Psoas muscle (tissue), 8 donors: ENCODE measurements around the gene ATF2. TPM values are rescaled to one million over a fixed set of nuclear protein-coding genes. Genes with fewer than 3 reads are reported as not detected.
A peak's percentile ranks its signal among the peaks of the same experiment; 100 is the strongest.

Experiments used
- ATAC-seq, 4 donors: fragments of 200-7000 bp; cut with Tn5 transposase; one replicate each; pipeline ENCODE4 v1.9.1; 2020; ENCODE audit warnings: moderate library complexity in 3 of 4, mild to moderate bottlenecking in 2 of 4
- DNase-seq, 2 donors: peaks; one replicate each; pipeline ENCODE4 v3.0.0-alpha.2; 2020
- H3K27ac ChIP-seq: fragments of 200-600 bp; one replicate; pipeline ENCODE4 v1.8.0; 2022
- H3K27me3 ChIP-seq, 3 donors: fragments of 200-600 bp in 1 of 3; one replicate each; pipeline versions ENCODE4 v1.6.1 to v1.8.0; 2013 to 2022; ENCODE audit warnings: low read length in 2 of 3, mild to moderate bottlenecking in 2 of 3, moderate library complexity in 1 of 3; ENCODE audit not compliant: insufficient read depth in 3 of 3
- H3K36me3 ChIP-seq, 2 donors: fragments of 200-600 bp in 1 of 2; one replicate each; pipeline versions ENCODE4 v1.6.1 to v1.8.0; 2013 to 2022; ENCODE audit warnings: low read depth in 1 of 2, mild to moderate bottlenecking in 1 of 2, moderate library complexity in 1 of 2; ENCODE audit not compliant: insufficient read depth in 1 of 2
- H3K4me1 ChIP-seq: fragments of 200-600 bp; one replicate; pipeline ENCODE4 v1.8.0; 2022
- H3K4me3 ChIP-seq: fragments of 200-600 bp; one replicate; pipeline ENCODE4 v1.8.0; 2022; ENCODE audit warnings: mild to moderate bottlenecking
- H3K9me3 ChIP-seq: fragments of 200-600 bp; one replicate; pipeline ENCODE4 v1.8.0; 2022
- CTCF ChIP-seq: fragments of 200-600 bp; IDR thresholded peaks from one replicate; pipeline ENCODE4 v1.8.0; 2022; ENCODE audit warnings: antibody characterized with exemption
- WGBS, 3 donors: extraction: QIAGEN DNeasy Blood & Tissue Kit; methylation state at CpG; one replicate each; pipeline versions ENCODE4 v1.1.6 to v1.1.7; 2013; 5-methylcytosine and 5-hydroxymethylcytosine counted together
- intact Hi-C, 2 donors: fragments of 100-400 bp; cut with DNase I; formaldehyde crosslinking; loops; one replicate each; pipeline versions ENCODE4 v1.11.0 to v1.14.2; 2022
- polyA plus RNA-seq, 3 donors: library from polyadenylated mRNA; stranded (reverse); fragments of 200-250 nt; gene quantifications; one replicate each; pipeline ENCODE4 v1.2.3, GENCODE V29; 2013
- total RNA-seq, 4 donors: library from RNA; stranded (reverse); fragmentation: NEBNext Ultra II Directional in 2 of 4; extraction: Animal tissue kit (Norgen Biotek cat#: 25700) in 2 of 4; gene quantifications; one replicate each; pipeline versions ENCODE4 v1.2.1 to v1.2.4, GENCODE V29; 2021 to 2023
- donor health status: healthy with polysubstance abuse.
- donor health status: DM: no; HTN: no; CAD: no; lungs with moderate emphysema.
- donor health status: Bipolar disorder and iron deficiency.
- donor health status: healthy.
- donor health status: DM: yes; HTN: yes; CAD: no.
- donor health status: DM: no; HTN: no; CAD: no.
- donor health status: DM: no; HTN: no; CAD: no.
- donor health status: DM: yes; HTN: yes; CAD: no.

Gene ATF2
- total and polyA plus RNA-seq, 7 donors, result 6.9 to 22.3 (median 18.7) TPM

GRCh38 chr2:175176624-175177023, 8.6 kb upstream of the ATF2 start:
- WGBS, 3 donors, result 65 to 74% (median 68%) methylated on average over 5 of the region's 5 CpGs
- no peak overlapping the region for H3K4me3 ChIP-seq
- no peaks in the 10 kb centered on the region for H3K9me3 ChIP-seq
- peaks cover 4 to 53% of the 10 kb centered on the region in 2 donors for H3K36me3 ChIP-seq
- intact Hi-C loops, result loop anchor here in 1 of 2 donors (5.0 kb wide), 1 partner anchor 64 kb away; no protein-coding TSS in a partner anchor
- DNase-seq (no peak), ATAC-seq (no peak)
- no peak for TF ChIP-seq CTCF
- H3K4me1 ChIP-seq, result peaks cover 29% of the 10 kb centered on the region
- no peak overlapping the region for H3K27ac ChIP-seq
- no peaks in the 10 kb centered on the region for H3K27me3 ChIP-seq

GRCh38 chr2:175175896-175176295, 7.9 kb upstream of the ATF2 start:
- Histone ChIP-seq H3K4me1 (peaks cover 29% of the 10 kb centered on the region), H3K27me3 (no peaks in the 10 kb centered on the region), H3K36me3 (peaks cover 5 to 53% of the 10 kb centered on the region in 2 donors), H3K4me3 (no peak overlapping the region), H3K27ac (no peak overlapping the region), H3K9me3 (no peaks in the 10 kb centered on the region)
- 50 to 67% (median 53%) methylated on average over 1 of the region's 1 CpG for WGBS, 3 donors
- no peak for TF ChIP-seq CTCF
- no peak for DNase-seq
- ATAC-seq, result no peak
- intact Hi-C loops, result loop anchor here in 1 of 2 donors (5.0 kb wide), 1 partner anchor 64 kb away; no protein-coding TSS in a partner anchor

GRCh38 chr2:175175320-175175719, 7.3 kb upstream of the ATF2 start:
- DNase-seq (no peak), ATAC-seq (no peak)
- 36 to 55% (median 37%) methylated on average over 2 of the region's 2 CpGs for WGBS, 3 donors
- peaks cover 5 to 53% of the 10 kb centered on the region in 2 donors for H3K36me3 ChIP-seq
- H3K4me3 ChIP-seq, result no peak overlapping the region
- intact Hi-C loops, result loop anchor here in 1 of 2 donors (5.0 kb wide), 1 partner anchor 63 kb away; no protein-coding TSS in a partner anchor
- H3K27me3 ChIP-seq, result no peaks in the 10 kb centered on the region
- TF ChIP-seq CTCF, result no peak
- no peak overlapping the region for H3K27ac ChIP-seq
- H3K4me1 ChIP-seq, result peaks cover 29% of the 10 kb centered on the region
- no peaks in the 10 kb centered on the region for H3K9me3 ChIP-seq

- intact Hi-C loops, result no loop called here
- peaks cover 5 to 9% of the 10 kb centered on the region in 2 donors for H3K36me3 ChIP-seq
- H3K27ac ChIP-seq, result no peak overlapping the region
- no peak for TF ChIP-seq CTCF
- H3K27me3 ChIP-seq, result no peaks in the 10 kb centered on the region
- no peak for ATAC-seq
- DNase-seq, result no peak
- peaks cover 24% of the 10 kb centered on the region for H3K4me1 ChIP-seq
- H3K9me3 ChIP-seq, result no peaks in the 10 kb centered on the region
- H3K4me3 ChIP-seq, result no peak overlapping the region
- WGBS, 3 donors, result 67 to 81% (median 69%) methylated on average over 3 of the region's 3 CpGs
Measured at GRCh38 chr2:175170659-175171304, 2.8 kb upstream of the ATF2 start.

- DNase-seq, result no peak
- H3K36me3 ChIP-seq, result peaks cover 4 to 5% of the 10 kb centered on the region in 2 donors
- H3K9me3 ChIP-seq, result no peaks in the 10 kb centered on the region
- ATAC-seq, result no peak
- peak overlapping the region; percentile 90 for H3K27ac ChIP-seq
- intact Hi-C loops, result loop anchor here in 1 of 2 donors (5.0 kb wide), 1 partner anchor 37 kb away; no protein-coding TSS in a partner anchor
- peaks cover 23% of the 10 kb centered on the region for H3K4me1 ChIP-seq
- TF ChIP-seq CTCF, result no peak
- H3K4me3 ChIP-seq, result peak overlapping the region; percentile 81
- H3K27me3 ChIP-seq, result no peaks in the 10 kb centered on the region
- WGBS, 3 donors, result 43 to 52% (median 49%) methylated on average over 3 of the region's 3 CpGs
Measured at GRCh38 chr2:175169191-175169590, 1.2 kb upstream of the ATF2 start.
